Mucosa of descending colon (tissue), 3 donors: ENCODE measurements around the gene KRTCAP2. TPM values are rescaled to one million over a fixed set of nuclear protein-coding genes. Genes with fewer than 3 reads are reported as not detected.

Experiments used
- ATAC-seq: fragments of 200-7000 bp; cut with Tn5 transposase; one replicate; pipeline ENCODE4 v1.9.1; 2020; ENCODE audit warnings: mild to moderate bottlenecking, moderate library complexity
- DNase-seq, 3 donors: peaks; one replicate each; pipeline ENCODE4 v3.0.0-alpha.2; 2020
- H3K36me3 ChIP-seq: fragments of 200-600 bp; one replicate; pipeline ENCODE4 v1.8.0; 2021; ENCODE audit warnings: low read depth, mild to moderate bottlenecking
- H3K4me1 ChIP-seq: fragments of 200-600 bp; one replicate; pipeline ENCODE4 v1.8.0; 2021; ENCODE audit warnings: low read depth, mild to moderate bottlenecking
- H3K4me3 ChIP-seq: fragments of 200-600 bp; one replicate; pipeline ENCODE4 v1.8.0; 2021; ENCODE audit warnings: mild to moderate bottlenecking
- H3K9me3 ChIP-seq: fragments of 200-600 bp; one replicate; pipeline ENCODE4 v1.8.0; 2021; ENCODE audit warnings: mild to moderate bottlenecking
- intact Hi-C, 2 donors: fragments of 100-400 bp; cut with DNase I in 1 of 2; cut with micrococcal nuclease in 1 of 2; formaldehyde crosslinking; loops; one replicate each; pipeline versions ENCODE4 v1.11.0 to v1.11.1; 2022; cut with DNase I, micrococcal nuclease
- total RNA-seq, 3 donors: library from RNA; stranded (reverse); fragmentation: NEBNext Ultra II Directional in 2 of 3; extraction: Animal tissue kit (Norgen Biotek cat#: 25700) in 2 of 3; gene quantifications; one replicate each; pipeline versions ENCODE4 v1.2.1 to v1.2.4, GENCODE V29; 2021 to 2023
- TF ChIP-seq, protein P1 (sequence below): fragments of 200-600 bp; IDR thresholded peaks from one replicate; pipeline ENCODE4 v1.8.0; 2022; ENCODE audit warnings: antibody characterized with exemption, mild to moderate bottlenecking
- donor health status: DM: no; HTN: no; CAD: no; lungs with moderate emphysema.
- donor health status: DM: no; HTN: no; CAD: no.
- donor health status: DM: no; HTN: yes; CAD: no.

The KRTCAP2 gene
- total RNA-seq, 3 donors from 2014 or later: 162 to 190 (median 176) TPM

GRCh38 chr1:155185783-155186066 lies 12.6 kb upstream of the KRTCAP2 start:
- DNase-seq (no peak), ATAC-seq (no peak)
- TF ChIP-seq, protein P1, sequence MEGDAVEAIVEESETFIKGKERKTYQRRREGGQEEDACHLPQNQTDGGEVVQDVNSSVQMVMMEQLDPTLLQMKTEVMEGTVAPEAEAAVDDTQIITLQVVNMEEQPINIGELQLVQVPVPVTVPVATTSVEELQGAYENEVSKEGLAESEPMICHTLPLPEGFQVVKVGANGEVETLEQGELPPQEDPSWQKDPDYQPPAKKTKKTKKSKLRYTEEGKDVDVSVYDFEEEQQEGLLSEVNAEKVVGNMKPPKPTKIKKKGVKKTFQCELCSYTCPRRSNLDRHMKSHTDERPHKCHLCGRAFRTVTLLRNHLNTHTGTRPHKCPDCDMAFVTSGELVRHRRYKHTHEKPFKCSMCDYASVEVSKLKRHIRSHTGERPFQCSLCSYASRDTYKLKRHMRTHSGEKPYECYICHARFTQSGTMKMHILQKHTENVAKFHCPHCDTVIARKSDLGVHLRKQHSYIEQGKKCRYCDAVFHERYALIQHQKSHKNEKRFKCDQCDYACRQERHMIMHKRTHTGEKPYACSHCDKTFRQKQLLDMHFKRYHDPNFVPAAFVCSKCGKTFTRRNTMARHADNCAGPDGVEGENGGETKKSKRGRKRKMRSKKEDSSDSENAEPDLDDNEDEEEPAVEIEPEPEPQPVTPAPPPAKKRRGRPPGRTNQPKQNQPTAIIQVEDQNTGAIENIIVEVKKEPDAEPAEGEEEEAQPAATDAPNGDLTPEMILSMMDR: no peak
- peaks cover 20% of the 10 kb centered on the region for H3K4me1 ChIP-seq
- H3K36me3 ChIP-seq: no peaks in the 10 kb centered on the region
- no peaks in the 10 kb centered on the region for H3K9me3 ChIP-seq
- intact Hi-C loops: no loop called here
- no peak overlapping the region for H3K4me3 ChIP-seq

- DNase-seq (peak in 2 of 3 donors; percentile 72 to 80), ATAC-seq (peak; percentile 72)
- H3K36me3 ChIP-seq: no peaks in the 10 kb centered on the region
- TF ChIP-seq, protein P1: no peak
- H3K4me1 ChIP-seq: peaks cover 20% of the 10 kb centered on the region
- H3K9me3 ChIP-seq: no peaks in the 10 kb centered on the region
- H3K4me3 ChIP-seq: no peak overlapping the region
- intact Hi-C loops: no loop called here
Measured at GRCh38 chr1:155184835-155185782, 12.0 kb upstream of the KRTCAP2 start.

DNA sequence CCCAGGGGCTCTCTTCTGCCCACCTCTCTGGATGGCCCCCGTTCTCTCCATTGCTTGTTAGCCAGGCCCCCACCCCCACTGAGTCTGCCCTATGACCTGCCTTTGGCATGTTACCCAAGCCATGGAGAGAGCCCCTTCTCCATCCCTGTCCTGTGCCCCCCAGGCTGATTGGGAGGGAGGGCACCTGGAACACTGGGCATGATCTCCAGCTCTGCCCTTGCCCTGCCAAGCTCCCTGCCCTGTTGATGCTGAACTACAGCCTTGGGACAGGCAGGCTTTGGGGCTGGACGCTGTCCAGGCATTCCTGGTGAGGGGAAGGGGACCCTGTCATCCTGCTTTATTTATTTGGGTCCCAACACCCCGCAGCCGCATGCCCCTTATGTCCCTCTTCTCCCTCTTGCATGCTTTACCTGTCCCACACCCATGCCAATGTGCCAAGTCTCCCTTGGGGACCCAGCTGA lies 11.3 kb upstream of the KRTCAP2 start:
- ATAC-seq (no peak), DNase-seq (peak in 1 of 3 donors; percentile 36)
- peaks cover 20% of the 10 kb centered on the region for H3K4me1 ChIP-seq
- no peaks in the 10 kb centered on the region for H3K36me3 ChIP-seq
- H3K9me3 ChIP-seq: no peaks in the 10 kb centered on the region
- no peak overlapping the region for H3K4me3 ChIP-seq
- intact Hi-C loops: no loop called here
- TF ChIP-seq, protein P1: no peak

GRCh38 chr1:155183775-155184221 lies 10.7 kb upstream of the KRTCAP2 start:
- intact Hi-C loops: no loop called here
- peak in 1 of 3 donors; percentile 32 for DNase-seq
- peaks cover 20% of the 10 kb centered on the region for H3K4me1 ChIP-seq
- H3K36me3 ChIP-seq: no peaks in the 10 kb centered on the region
- TF ChIP-seq, protein P1: no peak
- H3K4me3 ChIP-seq: no peak overlapping the region
- no peaks in the 10 kb centered on the region for H3K9me3 ChIP-seq
- no peak for ATAC-seq

GRCh38 chr1:155182052-155182550 lies 9.0 kb upstream of the KRTCAP2 start:
- peak in 1 of 3 donors; percentile 1 for DNase-seq

More at GRCh38 chr1:155182052-155182550, 9.0 kb upstream of the KRTCAP2 start:
- intact Hi-C loops: no loop called here
- ATAC-seq: no peak
- TF ChIP-seq, protein P1: no peak
- Histone ChIP-seq H3K9me3 (no peaks in the 10 kb centered on the region), H3K36me3 (no peaks in the 10 kb centered on the region), H3K4me3 (no peak overlapping the region), H3K4me1 (peaks cover 10% of the 10 kb centered on the region)
